Peyer's patch (tissue), 4 donors: Measurements from ENCODE around the gene ANAPC16.

Experiments
- CTCF ChIP-seq, 6 experiments: fragments of 450-650 bp in 4 of 6; fragments of 200-600 bp in 2 of 6; sonication (generic) in 1 of 6; IDR thresholded peaks; one replicate each; pipeline ENCODE4 v1.5.1; 2017 to 2019; ENCODE audit warnings: antibody characterized with exemption in 6 of 6, mild to moderate bottlenecking in 3 of 6, moderate library complexity in 1 of 6
- POLR2A ChIP-seq, 2 donors: fragments of 450-650 bp; IDR thresholded peaks; one replicate each; pipeline ENCODE4 v1.5.1; 2017; ENCODE audit warnings: antibody characterized with exemption in 2 of 2, mild to moderate bottlenecking in 2 of 2, moderate library complexity in 2 of 2

GRCh38 chr10:72204724-72205123, 11.1 kb upstream of the ANAPC16 start:
- TF ChIP-seq POLR2A (IDR thresholded peaks at IDR 0.05) (no peak), CTCF (IDR thresholded peaks at IDR 0.05) (no peak)
